ENCODE results near the gene SDS. TPM values are rescaled to one million over a fixed set of nuclear protein-coding genes. Genes with fewer than 3 reads are reported as not detected.

Gene SDS
- total RNA-seq, 2 experiments from 2014 or later: not detected

- no peak overlapping the region for H3K4me3 Mint-ChIP-seq
- DNase-seq: no peak
- no peaks in the 10 kb centered on the region for H3K9me3 Mint-ChIP-seq
- H3K36me3 Mint-ChIP-seq (ENCODE audit: low read depth): no peaks in the 10 kb centered on the region
- H3K4me1 Mint-ChIP-seq: no peaks in the 10 kb centered on the region
- no peak overlapping the region for H3K27ac Mint-ChIP-seq
- ChIA-PET POLR2A (no interaction called here), CTCF (interaction anchor here (0.6 to 1.4 kb wide), 2 partner anchors 13 to 150 kb away, joined by 3 to 4 read pairs; no protein-coding TSS in a partner anchor)
- H3K27me3 Mint-ChIP-seq: peaks cover 7% of the 10 kb centered on the region
These were observed 2.4 kb downstream of the SDS start for GRCh38 chr12:113401066-113402000.

GRCh38 chr12:113400362-113400761 lies 3.3 kb downstream of the SDS start:
- Mint-ChIP-seq H3K36me3 (ENCODE audit: low read depth) (no peaks in the 10 kb centered on the region), H3K9me3 (no peaks in the 10 kb centered on the region), H3K27me3 (peaks cover 3% of the 10 kb centered on the region), H3K4me3 (no peak overlapping the region), H3K4me1 (no peaks in the 10 kb centered on the region), H3K27ac (no peak overlapping the region)
- ChIA-PET CTCF (no interaction called here), POLR2A (no interaction called here)
- DNase-seq: no peak

GRCh38 chr12:113399490-113399889 lies 4.2 kb downstream of the SDS start:
- ChIA-PET CTCF (no interaction called here), POLR2A (no interaction called here)
- no peak overlapping the region for H3K27ac Mint-ChIP-seq
- H3K9me3 Mint-ChIP-seq: no peaks in the 10 kb centered on the region
- no peak for DNase-seq
- no peaks in the 10 kb centered on the region for H3K36me3 Mint-ChIP-seq (ENCODE audit: low read depth)
- peaks cover 2% of the 10 kb centered on the region for H3K27me3 Mint-ChIP-seq
- H3K4me1 Mint-ChIP-seq: no peaks in the 10 kb centered on the region
- H3K4me3 Mint-ChIP-seq: no peak overlapping the region

GRCh38 chr12:113398346-113399290 lies 5.1 kb downstream of the SDS start:
- Mint-ChIP-seq H3K4me1 (no peaks in the 10 kb centered on the region), H3K4me3 (no peak overlapping the region)

GRCh38 chr12:113397497-113398197 lies 6.0 kb downstream of the SDS start:
- no peak overlapping the region for H3K4me3 Mint-ChIP-seq
- ChIA-PET CTCF (no interaction called here), POLR2A (interaction anchor here (0.5 to 0.6 kb wide), 2 partner anchors 12 to 62 kb away, joined by 3 to 8 read pairs; no protein-coding TSS in a partner anchor)
- DNase-seq: no peak
- no peaks in the 10 kb centered on the region for H3K27me3 Mint-ChIP-seq
- H3K36me3 Mint-ChIP-seq (ENCODE audit: low read depth): no peaks in the 10 kb centered on the region
- no peaks in the 10 kb centered on the region for H3K9me3 Mint-ChIP-seq
- no peak overlapping the region for H3K27ac Mint-ChIP-seq
- H3K4me1 Mint-ChIP-seq: no peaks in the 10 kb centered on the region

More at GRCh38 chr12:113398346-113399290, 5.1 kb downstream of the SDS start:
- Mint-ChIP-seq H3K27ac (no peak overlapping the region), H3K9me3 (no peaks in the 10 kb centered on the region), H3K36me3 (ENCODE audit: low read depth) (no peaks in the 10 kb centered on the region), H3K27me3 (no peaks in the 10 kb centered on the region)
- ChIA-PET POLR2A (interaction anchor here (0.6 kb wide), 1 partner anchor 11 kb away, joined by 8 read pairs; no protein-coding TSS in a partner anchor), CTCF (no interaction called here)
- DNase-seq: no peak

- Mint-ChIP-seq H3K4me1 (no peaks in the 10 kb centered on the region), H3K4me3 (no peak overlapping the region), H3K36me3 (ENCODE audit: low read depth) (no peaks in the 10 kb centered on the region), H3K9me3 (no peaks in the 10 kb centered on the region), H3K27me3 (no peaks in the 10 kb centered on the region), H3K27ac (no peak overlapping the region)
- ChIA-PET POLR2A (interaction anchor here (0.5 kb wide), 1 partner anchor 62 kb away, joined by 3 read pairs; no protein-coding TSS in a partner anchor), CTCF (no interaction called here)
- no peak for DNase-seq
These were observed 6.7 kb downstream of the SDS start for GRCh38 chr12:113396828-113397496.

- Mint-ChIP-seq H3K9me3 (no peaks in the 10 kb centered on the region), H3K36me3 (ENCODE audit: low read depth) (no peaks in the 10 kb centered on the region), H3K27ac (no peak overlapping the region), H3K27me3 (no peaks in the 10 kb centered on the region), H3K4me3 (no peak overlapping the region), H3K4me1 (no peaks in the 10 kb centered on the region)
- no peak for DNase-seq
- CTCF ChIA-PET: no interaction called here
- POLR2A ChIA-PET: no interaction called here
These were observed 7.5 kb downstream of the SDS start for GRCh38 chr12:113396200-113396599.

GRCh38 chr12:113395119-113395518 lies 8.6 kb downstream of the SDS start:
- Mint-ChIP-seq H3K27ac (no peak overlapping the region), H3K4me1 (no peaks in the 10 kb centered on the region), H3K9me3 (no peaks in the 10 kb centered on the region), H3K27me3 (no peaks in the 10 kb centered on the region), H3K4me3 (no peak overlapping the region), H3K36me3 (ENCODE audit: low read depth) (no peaks in the 10 kb centered on the region)
- ChIA-PET CTCF (no interaction called here), POLR2A (no interaction called here)
- no peak for DNase-seq

- Mint-ChIP-seq H3K9me3 (no peaks in the 10 kb centered on the region), H3K27me3 (no peaks in the 10 kb centered on the region), H3K4me1 (no peaks in the 10 kb centered on the region), H3K4me3 (no peak overlapping the region), H3K36me3 (ENCODE audit: low read depth) (peaks cover under 1% of the 10 kb centered on the region), H3K27ac (no peak overlapping the region)
- no peak for DNase-seq
- POLR2A ChIA-PET: no interaction called here
- CTCF ChIA-PET: no interaction called here
These were observed 9.9 kb downstream of the SDS start for GRCh38 chr12:113393749-113394148.

- H3K27me3 Mint-ChIP-seq: no peaks in the 10 kb centered on the region
- H3K27ac Mint-ChIP-seq: no peak overlapping the region
These were observed 10.6 kb downstream of the SDS start for GRCh38 chr12:113392988-113393579.

GRCh38 chr12:113392520-113392919 lies 11.2 kb downstream of the SDS start:
- Mint-ChIP-seq H3K27me3 (no peaks in the 10 kb centered on the region), H3K27ac (no peak overlapping the region), H3K9me3 (no peaks in the 10 kb centered on the region), H3K4me1 (no peaks in the 10 kb centered on the region), H3K4me3 (no peak overlapping the region), H3K36me3 (ENCODE audit: low read depth) (peaks cover 2% of the 10 kb centered on the region)
- ChIA-PET POLR2A (no interaction called here), CTCF (no interaction called here)
- no peak for DNase-seq

More at GRCh38 chr12:113392988-113393579, 10.6 kb downstream of the SDS start:
- peaks cover 2% of the 10 kb centered on the region for H3K36me3 Mint-ChIP-seq (ENCODE audit: low read depth)
- H3K4me1 Mint-ChIP-seq: no peaks in the 10 kb centered on the region
- POLR2A ChIA-PET: no interaction called here
- H3K4me3 Mint-ChIP-seq: no peak overlapping the region
- no peak for DNase-seq
- CTCF ChIA-PET: no interaction called here
- no peaks in the 10 kb centered on the region for H3K9me3 Mint-ChIP-seq
